ENCODE data around the gene NOG.

GRCh38 chr17:56558088-56558487, 35.4 kb upstream of the NOG start:
- TF ChIP-seq CTCF (IDR thresholded peaks at IDR 0.05; ENCODE audit: low read depth, low read length) (no peak), POLR2A (IDR thresholded peaks at IDR 0.05; ENCODE audit: extremely low read depth, insufficient read length) (no peak), MYC (IDR thresholded peaks at IDR 0.05; ENCODE audit: low read depth, low read length) (no peak), MAX (IDR thresholded peaks at IDR 0.05; ENCODE audit: low read depth, low read length) (no peak)

Measured in NB4 (cell line).